Mesodermal cell (in vitro differentiated cells): ENCODE results near the gene TFF1.

Source experiments
- H3K27ac ChIP-seq: 2 replicates; pipeline ENCODE4 v1.7.0; 2013; ENCODE audit warnings: mild to moderate bottlenecking, low read depth, low read length, moderate library complexity; ENCODE audit not compliant: severe bottlenecking
- H3K36me3 ChIP-seq: 2 replicates; pipeline ENCODE4 v1.7.1; 2013; ENCODE audit warnings: mild to moderate bottlenecking, low read length, moderate library complexity; ENCODE audit not compliant: control insufficient read depth, insufficient read depth
- H3K4me1 ChIP-seq: one replicate; pipeline ENCODE4 v1.7.1; 2013; ENCODE audit warnings: mild to moderate bottlenecking, low read length; ENCODE audit not compliant: insufficient read depth, control insufficient read depth, poor library complexity, severe bottlenecking
- H3K4me3 ChIP-seq: 2 replicates; pipeline ENCODE4 v1.7.0; 2013; ENCODE audit warnings: low read length, control low read depth, mild to moderate bottlenecking; ENCODE audit not compliant: insufficient read depth, poor library complexity, severe bottlenecking; ENCODE audit errors: extremely low read depth
- H3K9me3 ChIP-seq: 2 replicates; pipeline ENCODE4 v1.7.1; 2013; ENCODE audit warnings: mild to moderate bottlenecking, low read length, moderate library complexity; ENCODE audit not compliant: control insufficient read depth
- WGBS, 2 experiments: methylation state at CpG; one replicate each; pipeline ENCODE4 v1.1.5; 2013; ENCODE audit warnings: missing lambda C conversion rate in 2 of 2; ENCODE audit not compliant: insufficient coverage in 2 of 2; 5-methylcytosine and 5-hydroxymethylcytosine counted together

TFF1 gene

GRCh38 chr21:42330380-42331371 is 35.7 kb downstream of the TFF1 start:
- H3K27ac ChIP-seq, result no peak overlapping the region
- no peak overlapping the region for H3K4me3 ChIP-seq
- H3K9me3 ChIP-seq, result no peaks in the 10 kb centered on the region
- no peaks in the 10 kb centered on the region for H3K36me3 ChIP-seq
- WGBS, 2 experiments, result no CpG with 5 or more reads among the region's 4 CpGs
- no peaks in the 10 kb centered on the region for H3K4me1 ChIP-seq

GRCh38 chr21:42324896-42325295 is 41.4 kb downstream of the TFF1 start:
- no peak overlapping the region for H3K27ac ChIP-seq
- H3K9me3 ChIP-seq, result no peaks in the 10 kb centered on the region
- no peaks in the 10 kb centered on the region for H3K36me3 ChIP-seq
- no peaks in the 10 kb centered on the region for H3K4me1 ChIP-seq
- WGBS, 2 experiments, result 86 to 91% methylated on average over 3 to 5 of the region's 6 CpGs
- no peak overlapping the region for H3K4me3 ChIP-seq

- H3K9me3 ChIP-seq, result no peaks in the 10 kb centered on the region
- no peak overlapping the region for H3K4me3 ChIP-seq
- H3K36me3 ChIP-seq, result no peaks in the 10 kb centered on the region
- H3K27ac ChIP-seq, result no peak overlapping the region
- WGBS, 2 experiments, result 83 to 92% methylated on average over 4 of the region's 4 CpGs
- no peaks in the 10 kb centered on the region for H3K4me1 ChIP-seq
Observed at GRCh38 chr21:42321845-42322244, 44.5 kb downstream of the TFF1 start.

- Histone ChIP-seq H3K27ac (no peak overlapping the region), H3K4me3 (no peak overlapping the region), H3K4me1 (no peaks in the 10 kb centered on the region), H3K36me3 (no peaks in the 10 kb centered on the region), H3K9me3 (no peaks in the 10 kb centered on the region)
- 91% methylated on average over 9 to 10 of the region's 10 CpGs for WGBS, 2 experiments
Observed at GRCh38 chr21:42321231-42321630, 45.1 kb downstream of the TFF1 start.

GRCh38 chr21:42320791-42321190 is 45.5 kb downstream of the TFF1 start:
- H3K36me3 ChIP-seq, result no peaks in the 10 kb centered on the region
- 89 to 91% methylated on average over 7 of the region's 8 CpGs for WGBS, 2 experiments
- no peaks in the 10 kb centered on the region for H3K9me3 ChIP-seq
- H3K4me3 ChIP-seq, result no peak overlapping the region
- H3K27ac ChIP-seq, result no peak overlapping the region
- H3K4me1 ChIP-seq, result no peaks in the 10 kb centered on the region

GRCh38 chr21:42319851-42320572 is 46.3 kb downstream of the TFF1 start:
- no peak overlapping the region for H3K4me3 ChIP-seq
- H3K4me1 ChIP-seq, result no peaks in the 10 kb centered on the region
- 85% methylated on average over 17 of the region's 17 CpGs for WGBS, 2 experiments

GRCh38 chr21:42319376-42319775 is 47.0 kb downstream of the TFF1 start:
- WGBS, 2 experiments, result 87 to 93% methylated on average over 6 to 9 of the region's 10 CpGs
- Histone ChIP-seq H3K4me3 (no peak overlapping the region), H3K4me1 (no peaks in the 10 kb centered on the region)

More at GRCh38 chr21:42319851-42320572, 46.3 kb downstream of the TFF1 start:
- H3K9me3 ChIP-seq, result no peaks in the 10 kb centered on the region
- H3K27ac ChIP-seq, result no peak overlapping the region
- H3K36me3 ChIP-seq, result no peaks in the 10 kb centered on the region

GRCh38 chr21:42317826-42318746 is 48.2 kb downstream of the TFF1 start:
- H3K9me3 ChIP-seq, result no peaks in the 10 kb centered on the region
- H3K4me3 ChIP-seq, result no peak overlapping the region
- 90 to 91% methylated on average over 15 to 16 of the region's 20 CpGs for WGBS, 2 experiments
- H3K4me1 ChIP-seq, result no peaks in the 10 kb centered on the region
- no peak overlapping the region for H3K27ac ChIP-seq
- H3K36me3 ChIP-seq, result no peaks in the 10 kb centered on the region

More at GRCh38 chr21:42319376-42319775, 47.0 kb downstream of the TFF1 start:
- no peaks in the 10 kb centered on the region for H3K36me3 ChIP-seq
- no peak overlapping the region for H3K27ac ChIP-seq
- H3K9me3 ChIP-seq, result no peaks in the 10 kb centered on the region

- H3K27ac ChIP-seq, result no peak overlapping the region
- no peak overlapping the region for H3K4me3 ChIP-seq
- H3K9me3 ChIP-seq, result no peaks in the 10 kb centered on the region
- 69 to 72% methylated on average over 7 to 8 of the region's 8 CpGs for WGBS, 2 experiments
- no peaks in the 10 kb centered on the region for H3K4me1 ChIP-seq
- H3K36me3 ChIP-seq, result no peaks in the 10 kb centered on the region
Observed at GRCh38 chr21:42317341-42317741, 49.0 kb downstream of the TFF1 start.

GRCh38 chr21:42316891-42317290 is 49.4 kb downstream of the TFF1 start:
- Histone ChIP-seq H3K4me3 (no peak overlapping the region), H3K27ac (no peak overlapping the region), H3K9me3 (no peaks in the 10 kb centered on the region), H3K4me1 (no peaks in the 10 kb centered on the region), H3K36me3 (no peaks in the 10 kb centered on the region)
- 89 to 91% methylated on average over 10 to 16 of the region's 16 CpGs for WGBS, 2 experiments
